IPS-18a (cell line): ENCODE data around the gene CCDC40.
A peak's percentile ranks its signal among the peaks of the same experiment; 100 is the strongest.

Source experiments
- H3K27ac ChIP-seq: one replicate; pipeline ENCODE4 v1.5.1; 2013; ENCODE audit warnings: low read length
- H3K27me3 ChIP-seq: one replicate; pipeline ENCODE4 v1.6.1; 2013; ENCODE audit warnings: mild to moderate bottlenecking, low read length; ENCODE audit not compliant: control insufficient read depth, insufficient read depth
- H3K36me3 ChIP-seq: one replicate; pipeline ENCODE4 v1.6.1; 2013; ENCODE audit warnings: low read depth, low read length; ENCODE audit not compliant: control insufficient read depth
- H3K4me1 ChIP-seq: one replicate; pipeline ENCODE4 v1.6.1; 2013; ENCODE audit warnings: low read depth, low read length; ENCODE audit not compliant: control insufficient read depth
- H3K4me3 ChIP-seq: one replicate; pipeline ENCODE4 v1.5.1; 2013; ENCODE audit warnings: low read length
- H3K9ac ChIP-seq: one replicate; pipeline ENCODE4 v1.6.1; 2013; ENCODE audit warnings: mild to moderate bottlenecking, low read length, moderate library complexity
- H3K9me3 ChIP-seq: one replicate; pipeline ENCODE4 v1.6.1; 2013; ENCODE audit warnings: low read depth, low read length; ENCODE audit not compliant: control insufficient read depth

CCDC40 gene

DNA sequence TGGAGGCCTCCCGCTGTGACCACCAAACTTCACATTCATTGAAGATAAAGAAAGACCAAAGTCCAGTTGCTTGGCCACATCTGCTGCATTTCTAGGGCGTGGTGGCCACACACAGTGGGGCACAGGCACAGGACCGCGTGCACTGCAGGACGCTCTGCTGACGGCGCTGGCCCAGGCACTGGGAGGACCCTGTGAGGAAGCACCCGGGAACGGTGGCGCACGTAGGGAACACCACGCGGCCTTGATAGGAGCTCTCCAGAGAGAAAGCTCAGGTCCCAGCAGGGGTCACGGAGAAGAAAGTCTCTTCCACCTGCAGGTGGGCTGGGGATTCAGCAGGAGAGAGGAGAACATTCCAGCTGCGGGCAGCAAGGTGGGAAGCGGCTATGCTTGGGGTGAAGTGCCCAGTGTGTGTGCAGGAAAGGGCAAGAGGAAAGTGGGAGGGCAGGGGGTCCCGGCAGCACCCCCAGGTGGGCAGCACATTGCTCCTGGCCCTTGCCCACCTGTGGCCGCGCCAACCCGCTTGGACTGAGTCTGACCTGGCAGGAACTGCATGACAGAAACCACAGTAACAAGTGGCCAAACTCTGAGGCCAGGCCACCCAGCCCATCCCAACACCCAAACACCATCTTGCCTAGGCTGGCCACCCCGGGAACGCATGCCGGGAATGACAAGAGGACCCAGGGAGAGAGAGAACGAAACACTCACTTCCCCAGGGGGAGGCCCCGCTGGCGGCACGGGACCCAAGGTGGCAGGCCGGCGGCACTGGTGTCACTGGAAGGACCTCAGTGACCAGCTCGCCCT, 33.6 kb upstream of the CCDC40 start:
- Histone ChIP-seq H3K9me3 (no peaks in the 10 kb centered on the region), H3K4me1 (no peaks in the 10 kb centered on the region), H3K27me3 (no peaks in the 10 kb centered on the region), H3K4me3 (no peak overlapping the region), H3K27ac (no peak overlapping the region), H3K36me3 (no peaks in the 10 kb centered on the region), H3K9ac (no peak overlapping the region)

DNA sequence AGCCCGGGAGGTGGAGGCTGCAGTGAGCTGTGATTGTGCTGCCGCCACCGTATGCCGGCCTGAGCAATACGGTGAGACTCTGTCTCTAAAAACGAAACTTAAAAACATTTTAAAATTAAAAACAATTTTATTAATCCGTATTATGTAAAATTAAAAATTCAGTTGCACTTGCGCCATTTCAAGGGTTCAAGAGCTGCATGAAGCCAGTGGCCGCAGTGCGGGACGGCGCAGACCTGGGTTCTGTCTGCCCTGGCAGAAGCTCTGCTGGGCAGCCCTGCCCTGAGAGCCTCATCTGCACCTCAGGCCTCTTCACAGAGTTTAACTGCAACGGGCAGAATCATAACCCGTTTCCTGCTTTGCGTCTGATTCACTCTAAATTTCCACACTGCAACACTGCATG, 32.5 kb upstream of the CCDC40 start:
- Histone ChIP-seq H3K27ac (no peak overlapping the region), H3K36me3 (no peaks in the 10 kb centered on the region), H3K9ac (no peak overlapping the region)

DNA sequence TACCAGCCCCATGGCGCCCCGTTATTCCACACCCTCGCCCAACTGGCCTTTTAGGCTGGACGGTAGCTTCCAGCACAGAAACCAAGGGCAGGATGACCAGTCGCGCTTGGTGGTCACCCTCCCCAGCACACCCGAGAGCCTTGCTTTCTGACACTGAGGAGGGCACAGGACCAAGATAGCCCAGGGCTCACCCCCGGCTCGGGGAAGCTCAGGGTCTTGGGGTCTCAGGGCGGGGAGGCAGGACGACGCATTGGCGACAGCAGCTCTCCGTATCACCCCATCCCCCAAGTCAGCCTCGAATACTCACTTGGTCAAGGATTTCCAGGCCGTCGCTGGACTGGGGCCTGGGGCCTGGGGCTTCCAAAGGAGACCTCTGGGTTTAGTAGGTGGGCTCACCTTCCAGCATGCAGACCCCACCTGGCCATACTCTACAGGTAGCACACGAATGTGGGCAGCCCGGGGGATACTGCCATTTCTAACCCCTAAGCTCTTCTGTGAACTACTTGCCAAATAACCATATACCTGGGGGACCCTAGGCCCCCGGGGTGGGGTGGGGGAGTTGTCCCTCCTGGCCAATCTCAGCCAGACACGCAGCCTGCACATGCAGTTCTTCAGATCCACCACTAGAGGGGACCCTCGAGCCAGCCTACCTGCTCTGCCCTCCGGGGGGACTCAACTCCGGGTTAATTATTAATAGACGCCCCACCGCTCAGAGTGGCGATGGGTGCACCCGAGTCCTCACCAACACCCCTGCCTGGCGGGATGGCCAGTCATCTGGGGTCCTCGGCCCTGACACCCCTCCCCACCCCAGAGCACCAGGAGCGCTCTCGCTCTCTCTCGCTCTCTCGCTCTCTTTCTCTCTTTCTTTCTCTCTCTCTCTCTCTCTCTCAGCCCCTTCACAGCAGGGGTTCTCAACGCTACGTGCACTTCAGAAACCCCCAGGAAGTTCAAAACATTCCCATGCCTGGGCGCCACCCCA, 30.8 kb upstream of the CCDC40 start:
- H3K9ac ChIP-seq = no peak overlapping the region

More for the DNA sequence above, 32.5 kb upstream of the CCDC40 start:
- H3K4me3 ChIP-seq = no peak overlapping the region
- no peaks in the 10 kb centered on the region for H3K9me3 ChIP-seq
- H3K27me3 ChIP-seq = no peaks in the 10 kb centered on the region
- no peaks in the 10 kb centered on the region for H3K4me1 ChIP-seq

DNA sequence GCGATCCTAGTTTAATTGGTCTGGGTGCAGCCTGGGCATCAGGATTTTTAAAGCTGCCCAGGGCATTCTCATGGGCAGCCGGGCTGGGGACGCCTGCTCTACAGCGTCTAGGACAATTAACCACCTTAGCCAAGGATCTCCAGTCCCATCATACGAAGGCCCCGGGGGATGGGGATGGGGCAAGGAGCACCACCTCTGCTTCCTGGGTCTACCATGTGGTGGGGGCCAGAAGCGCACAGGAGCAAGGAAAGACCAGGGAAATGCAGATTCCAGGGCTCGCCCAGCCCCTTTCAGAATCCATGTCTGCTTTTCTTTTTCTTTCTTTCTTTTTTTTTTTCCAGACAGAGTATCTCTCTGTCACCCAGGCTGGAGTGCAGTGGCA, 30.1 kb upstream of the CCDC40 start:
- Histone ChIP-seq H3K4me3 (peak overlapping the region; percentile 52), H3K9me3 (no peaks in the 10 kb centered on the region), H3K4me1 (no peaks in the 10 kb centered on the region), H3K36me3 (peaks cover 3% of the 10 kb centered on the region), H3K27me3 (no peaks in the 10 kb centered on the region), H3K9ac (no peak overlapping the region), H3K27ac (no peak overlapping the region)

More for the DNA sequence above, 30.8 kb upstream of the CCDC40 start:
- Histone ChIP-seq H3K9me3 (no peaks in the 10 kb centered on the region), H3K4me1 (no peaks in the 10 kb centered on the region), H3K27ac (no peak overlapping the region), H3K4me3 (peak overlapping the region; percentile 52), H3K27me3 (no peaks in the 10 kb centered on the region), H3K36me3 (peaks cover 3% of the 10 kb centered on the region)

DNA sequence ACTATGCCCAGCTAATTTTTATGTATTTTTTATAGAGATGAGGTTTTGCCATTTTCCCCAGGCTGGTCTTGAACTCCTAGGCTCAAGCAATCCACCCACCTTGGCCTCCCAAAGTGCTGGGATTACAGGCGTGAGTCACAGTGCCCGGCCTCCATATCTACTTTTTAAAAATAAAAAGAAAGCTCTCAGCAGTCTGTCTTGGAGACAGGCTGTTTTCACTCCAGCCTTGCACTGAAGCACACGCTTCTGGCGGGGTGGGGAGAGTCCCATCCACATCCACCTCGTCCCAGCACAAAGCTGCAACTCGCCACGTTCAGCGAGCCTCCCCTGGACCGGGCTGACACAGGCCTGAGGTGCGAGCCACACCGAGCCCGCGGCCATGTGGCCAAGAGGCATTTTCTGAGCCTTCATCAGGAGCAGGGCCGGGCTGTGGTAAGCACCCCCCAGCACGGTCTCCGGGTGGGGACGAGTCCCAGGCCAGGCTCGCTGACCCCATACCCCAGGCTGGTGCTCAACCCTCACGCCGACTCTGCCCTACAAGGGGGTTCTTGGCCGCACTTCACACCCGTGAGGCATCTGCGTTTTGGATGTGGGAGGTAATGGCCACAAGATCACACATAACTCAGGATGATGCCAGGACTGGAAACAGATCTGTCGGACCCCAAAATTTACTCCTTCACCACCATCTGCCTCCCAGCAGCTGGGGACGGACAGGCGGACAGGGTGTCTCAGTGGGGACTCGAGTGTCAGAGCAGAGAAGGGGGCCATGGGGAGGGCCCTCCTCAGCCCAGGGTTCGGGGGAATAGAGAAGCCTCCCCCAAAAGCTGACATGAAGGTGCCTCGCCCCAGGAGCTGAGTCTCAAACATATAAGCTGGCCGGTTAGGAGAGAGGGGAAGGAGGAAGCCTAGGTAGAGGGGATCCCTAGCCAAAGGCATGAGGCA, 29.4 kb upstream of the CCDC40 start:
- Histone ChIP-seq H3K27ac (no peak overlapping the region), H3K36me3 (peaks cover 6% of the 10 kb centered on the region), H3K4me1 (no peaks in the 10 kb centered on the region), H3K4me3 (no peak overlapping the region), H3K27me3 (no peaks in the 10 kb centered on the region), H3K9ac (no peak overlapping the region), H3K9me3 (no peaks in the 10 kb centered on the region)

DNA sequence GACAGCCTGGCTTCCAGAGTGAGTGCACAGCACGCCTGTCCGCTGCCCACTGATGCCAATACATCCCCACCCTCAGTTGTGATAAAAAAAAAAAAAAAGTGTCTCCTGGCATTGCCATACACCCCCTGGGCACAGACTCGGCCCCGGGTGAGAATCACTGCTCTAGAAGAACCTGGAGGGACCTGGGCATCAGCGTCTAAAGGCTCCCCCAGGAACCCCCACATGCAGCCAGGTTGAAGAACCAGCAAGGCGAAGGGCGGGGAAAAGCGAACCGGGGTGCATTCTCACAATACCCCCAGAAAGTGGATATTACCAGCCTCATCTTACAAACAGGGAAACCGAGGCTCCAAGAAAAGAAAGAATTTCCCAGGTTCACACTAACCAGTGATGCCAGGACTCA, 28.5 kb upstream of the CCDC40 start:
- peaks cover 6% of the 10 kb centered on the region for H3K36me3 ChIP-seq
- H3K9ac ChIP-seq = no peak overlapping the region
- no peaks in the 10 kb centered on the region for H3K4me1 ChIP-seq
- no peak overlapping the region for H3K27ac ChIP-seq
- no peaks in the 10 kb centered on the region for H3K27me3 ChIP-seq
- H3K4me3 ChIP-seq = no peak overlapping the region
- H3K9me3 ChIP-seq = no peaks in the 10 kb centered on the region

DNA sequence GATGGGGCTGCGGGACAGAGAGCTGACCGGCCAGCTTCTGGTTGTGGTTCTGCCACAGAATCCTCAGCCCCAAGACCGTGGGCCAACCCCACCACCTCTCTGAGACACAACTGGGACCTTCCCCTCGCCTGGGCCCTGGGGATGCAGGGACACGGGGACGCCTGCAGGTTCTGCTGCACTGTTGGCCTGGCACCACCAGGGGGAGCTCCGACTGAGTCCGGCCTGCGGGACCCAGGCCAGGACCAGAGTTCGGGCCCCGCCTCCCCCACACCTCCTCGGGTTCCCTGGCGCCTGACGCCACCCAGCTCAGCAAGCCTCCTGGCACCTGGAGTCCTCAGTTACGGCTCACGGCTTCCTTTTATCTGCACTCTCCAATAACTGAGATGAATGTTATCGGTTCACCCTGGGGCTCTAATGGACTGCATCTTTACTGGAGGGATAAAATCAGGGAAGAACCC, 28.0 kb upstream of the CCDC40 start:
- no peaks in the 10 kb centered on the region for H3K9me3 ChIP-seq
- H3K4me1 ChIP-seq = no peaks in the 10 kb centered on the region
- H3K27ac ChIP-seq = no peak overlapping the region
- no peaks in the 10 kb centered on the region for H3K27me3 ChIP-seq
- no peak overlapping the region for H3K4me3 ChIP-seq
- peaks cover 6% of the 10 kb centered on the region for H3K36me3 ChIP-seq
- H3K9ac ChIP-seq = no peak overlapping the region

DNA sequence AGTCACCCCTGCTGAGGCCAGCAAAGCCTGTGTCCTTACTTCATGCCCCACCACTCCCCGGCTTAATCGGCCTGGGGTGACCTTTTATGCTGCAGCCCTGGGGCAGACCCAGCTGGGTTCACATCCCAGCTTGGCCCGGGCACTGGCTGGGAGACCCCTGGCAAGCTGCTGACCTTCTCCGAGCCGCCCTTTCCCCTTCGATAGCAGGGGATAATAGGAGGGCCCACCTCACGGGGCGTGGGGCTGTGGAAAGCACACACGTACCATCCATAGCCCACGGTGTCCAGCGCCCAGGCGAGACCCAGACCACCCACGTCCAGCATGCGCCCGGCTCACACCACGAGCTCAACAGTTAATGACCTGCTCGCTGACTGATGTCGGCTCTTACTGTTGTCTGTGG, 27.6 kb upstream of the CCDC40 start:
- H3K36me3 ChIP-seq = peaks cover 6% of the 10 kb centered on the region
- H3K4me3 ChIP-seq = no peak overlapping the region
- H3K27me3 ChIP-seq = no peaks in the 10 kb centered on the region
- H3K4me1 ChIP-seq = no peaks in the 10 kb centered on the region
- H3K9me3 ChIP-seq = no peaks in the 10 kb centered on the region
- H3K27ac ChIP-seq = no peak overlapping the region
- no peak overlapping the region for H3K9ac ChIP-seq

DNA sequence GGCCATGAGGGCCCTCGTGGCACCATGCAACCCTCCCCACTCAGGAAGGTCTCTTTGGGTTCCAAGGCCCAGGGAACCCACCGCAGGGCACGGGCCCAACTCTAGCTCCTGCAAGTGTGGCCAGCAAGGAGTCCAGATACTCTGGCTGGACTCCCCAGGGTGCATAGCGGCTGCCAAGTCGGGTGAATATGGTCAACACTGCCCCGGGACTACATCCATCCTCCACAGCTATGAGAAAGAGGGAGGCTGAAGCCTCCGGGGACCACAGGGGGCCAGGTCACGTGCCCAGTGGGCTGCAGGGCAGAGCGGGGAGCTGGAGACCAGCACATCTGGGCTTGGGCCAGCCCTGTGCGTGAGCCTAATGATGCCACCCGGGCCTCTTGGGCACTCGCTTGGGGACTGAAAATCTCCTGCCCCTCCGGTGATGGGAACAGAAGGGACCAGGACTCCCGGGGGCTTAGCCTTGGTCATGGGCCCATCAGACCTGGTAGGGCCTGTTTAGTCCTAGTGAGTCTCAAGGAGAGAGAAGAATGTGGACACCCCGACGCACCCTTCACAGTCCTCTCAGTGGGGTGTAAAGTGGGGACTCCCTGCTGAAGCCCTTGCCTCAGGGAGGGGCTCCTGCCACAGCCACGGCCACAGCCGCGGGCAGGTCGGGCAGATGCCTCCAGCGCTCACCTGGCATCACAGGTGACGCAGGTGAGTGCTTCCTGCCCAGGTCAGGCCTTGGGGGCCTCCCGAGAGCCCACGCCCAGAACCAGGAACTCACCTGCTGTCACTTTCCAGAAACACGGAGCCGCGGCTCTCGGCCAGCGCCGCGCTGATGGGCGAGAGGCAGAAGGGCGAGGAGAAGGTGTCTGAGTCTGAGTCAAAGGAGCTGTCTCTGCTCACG, 26.8 kb upstream of the CCDC40 start:
- H3K36me3 ChIP-seq = peaks cover 6% of the 10 kb centered on the region

DNA sequence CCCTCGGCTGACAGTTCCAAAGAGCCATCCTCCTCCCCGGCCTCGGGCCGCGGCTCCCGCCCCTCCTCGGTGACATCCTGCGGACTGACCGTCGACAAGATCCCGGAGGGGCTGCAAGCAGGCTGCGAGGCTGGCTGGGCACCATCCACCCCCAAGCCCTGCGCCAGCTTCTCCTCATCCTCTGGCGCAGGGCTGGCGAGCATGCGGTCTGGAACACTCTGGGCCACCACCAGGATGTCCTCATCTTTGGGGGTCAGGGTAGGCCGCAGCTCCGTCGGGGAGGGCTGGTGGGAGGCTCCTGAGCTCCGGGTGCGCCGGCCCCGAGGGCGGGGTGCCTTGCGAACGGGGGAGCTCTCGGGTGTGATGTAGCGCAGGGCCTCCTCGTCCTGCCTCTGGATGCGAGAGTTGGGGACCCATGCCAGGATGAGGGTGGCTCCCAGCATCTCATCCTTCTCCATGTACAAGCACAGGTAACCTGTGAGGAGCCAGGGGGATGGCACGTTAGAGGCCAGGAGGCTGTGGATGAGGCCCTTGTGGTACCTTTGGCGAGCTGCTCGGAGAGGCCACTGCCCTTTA, 26.1 kb upstream of the CCDC40 start:
- no peaks in the 10 kb centered on the region for H3K27me3 ChIP-seq
- no peak overlapping the region for H3K27ac ChIP-seq
- peaks cover 6% of the 10 kb centered on the region for H3K36me3 ChIP-seq
- H3K9me3 ChIP-seq = no peaks in the 10 kb centered on the region
- no peaks in the 10 kb centered on the region for H3K4me1 ChIP-seq
- H3K4me3 ChIP-seq = no peak overlapping the region
- H3K9ac ChIP-seq = no peak overlapping the region

More for the DNA sequence above, 26.8 kb upstream of the CCDC40 start:
- no peak overlapping the region for H3K9ac ChIP-seq
- H3K27me3 ChIP-seq = no peaks in the 10 kb centered on the region
- no peak overlapping the region for H3K27ac ChIP-seq
- H3K4me1 ChIP-seq = no peaks in the 10 kb centered on the region
- no peak overlapping the region for H3K4me3 ChIP-seq
- H3K9me3 ChIP-seq = no peaks in the 10 kb centered on the region
